Measurements from ENCODE around the gene MIGA2. TPM values are rescaled to one million over a fixed set of nuclear protein-coding genes. Genes with fewer than 3 reads are reported as not detected.

Gene MIGA2
- total and polyA plus RNA-seq, 2 of the 8 experiments (the other 6 are each of a cell fraction or from before 2014, with no cell fraction given), result 24.6 to 39.0 TPM

GRCh38 chr9:129098328-129098727 is 61.9 kb downstream of the MIGA2 start:
- CTCF ChIA-PET (ENCODE audit: partially characterized antibody), result interaction anchor here (0.7 to 1.7 kb wide), 7 partner anchors 10 to 71 kb away, joined by 3 to 5 read pairs (median 4); partner anchors contain the start of gene SH3GLB2
- H2BK20ac ChIP-seq (ENCODE audit: low read length), result no peak overlapping the region
- TF ChIP-seq NANOG (IDR thresholded peaks at IDR 0.05; ENCODE audit: insufficient read depth, low read depth, low read length, poor library complexity, severe bottlenecking) (no peak), CHD2 (IDR thresholded peaks at IDR 0.05; ENCODE audit: low read length) (no peak), CHD1 (IDR thresholded peaks at IDR 0.05; ENCODE audit: low read depth, low read length) (no peak), RFX5 (IDR thresholded peaks at IDR 0.05; ENCODE audit: borderline replicate concordance, low read depth, low read length) (no peak)

More at GRCh38 chr9:129098328-129098727, 61.9 kb downstream of the MIGA2 start:
- Histone ChIP-seq H3K23me2 (ENCODE audit: low read depth, low read length) (no peaks in the 10 kb centered on the region), H3K14ac (ENCODE audit: insufficient read length) (no peak overlapping the region), H2BK5ac (ENCODE audit: low read depth, low read length) (no peak overlapping the region), H3K9me3 (ENCODE audit: insufficient read depth in 2 of 2, low read depth in 1 of 2, low read length in 1 of 2) (no peaks in the 10 kb centered on the region), H3K56ac (replicated peaks; ENCODE audit: insufficient read length, low read depth, low read length) (no peak overlapping the region), H2BK12ac (ENCODE audit: low read depth, low read length) (no peak overlapping the region), H3K27me3 (replicated peaks in 1 of 4; ENCODE audit: control insufficient read depth in 3 of 4, extremely low read depth in 1 of 4, insufficient read depth in 3 of 4, low read length in 3 of 4) (peaks cover 0 to 6% (median 4%) of the 10 kb centered on the region in 4 experiments; a peak in 3 of 7 replicates), H3K27ac (ENCODE audit: low read depth, low read length) (no peak overlapping the region), H3K79me1 (ENCODE audit: low read depth, low read length) (no peaks in the 10 kb centered on the region), H2AK5ac (ENCODE audit: low read depth, low read length) (no peak overlapping the region), H2BK15ac (ENCODE audit: low read length) (no peak overlapping the region), H2BK120ac (replicated peaks; ENCODE audit: low read depth, low read length) (no peak overlapping the region), H3K79me2 (ENCODE audit: control insufficient read depth in 1 of 2, insufficient read depth in 2 of 2, low read length in 2 of 2) (no peaks in the 10 kb centered on the region), H3K36me3 (ENCODE audit: control insufficient read depth in 2 of 4, insufficient read depth in 4 of 4, low read length in 3 of 4) (no peaks in the 10 kb centered on the region), H4K91ac (replicated peaks; ENCODE audit: insufficient read length, low read length) (no peak overlapping the region), H3K4me1 (replicated peaks in 1 of 4; ENCODE audit: control insufficient read depth in 3 of 4, insufficient read depth in 4 of 4, low read length in 3 of 4) (peaks cover 0 to 5% (median 1%) of the 10 kb centered on the region in 4 experiments; a peak in 2 of 7 replicates), H3K9ac (replicated peaks in 1 of 4; ENCODE audit: extremely low read depth in 1 of 4, low read depth in 3 of 4, low read length in 3 of 4) (no peak overlapping the region), H2AFZ (ENCODE audit: low read length) (no peak overlapping the region), H3K23ac (ENCODE audit: insufficient read length) (no peak overlapping the region), H3K4ac (replicated peaks; ENCODE audit: insufficient read length, low read depth, low read length) (no peak overlapping the region), H4K8ac (ENCODE audit: extremely low read depth, insufficient read depth, low read length) (no peak overlapping the region), H4K20me1 (replicated peaks in 1 of 2; ENCODE audit: control insufficient read depth in 1 of 2, insufficient read depth in 2 of 2, low read length in 2 of 2) (no peaks in the 10 kb centered on the region), H4K5ac (ENCODE audit: insufficient read length, low read depth, low read length) (no peak overlapping the region), H3K18ac (ENCODE audit: extremely low read depth, low read length) (no peak overlapping the region), H3K4me2 (ENCODE audit: insufficient read depth in 1 of 2, low read depth in 2 of 2, low read length in 2 of 2) (no peak overlapping the region), H3K4me3 (ENCODE audit: extremely low read depth in 1 of 4, insufficient read depth in 2 of 4, low read depth in 3 of 4, low read length in 4 of 4) (no peak overlapping the region)
- FAIRE-seq (no peak), DNase-seq (ENCODE audit: low read depth in 1 of 2, low spot score in 2 of 2) (no peak)
- POLR2A ChIA-PET (ENCODE audit: partially characterized antibody), result interaction anchor here (1.9 to 4.8 kb wide), 2 partner anchors 10 to 16 kb away, joined by 6 to 27 read pairs; partner anchors contain the start of gene DOLPP1
- WGBS, 2 experiments (ENCODE audit: extremely low coverage in 1 of 2, insufficient coverage in 1 of 2, insufficient read length in 1 of 2, insufficient replicate concordance in 2 of 2, low coverage in 1 of 2, low lambda C conversion rate in 2 of 2, missing lambda C conversion rate in 1 of 2), result 97% methylated on average over 11 of the region's 11 CpGs; no CpG with 5 or more reads in 1 of the 2 experiments

Measured in H1 (cell line).